RPMI8226 (cell line): Measurements from ENCODE around the gene CARMIL1.

Experiments used
- DNase-seq: peaks from one replicate; pipeline ENCODE4 v3.0.0-alpha.2; 2015

The CARMIL1 gene

DNA sequence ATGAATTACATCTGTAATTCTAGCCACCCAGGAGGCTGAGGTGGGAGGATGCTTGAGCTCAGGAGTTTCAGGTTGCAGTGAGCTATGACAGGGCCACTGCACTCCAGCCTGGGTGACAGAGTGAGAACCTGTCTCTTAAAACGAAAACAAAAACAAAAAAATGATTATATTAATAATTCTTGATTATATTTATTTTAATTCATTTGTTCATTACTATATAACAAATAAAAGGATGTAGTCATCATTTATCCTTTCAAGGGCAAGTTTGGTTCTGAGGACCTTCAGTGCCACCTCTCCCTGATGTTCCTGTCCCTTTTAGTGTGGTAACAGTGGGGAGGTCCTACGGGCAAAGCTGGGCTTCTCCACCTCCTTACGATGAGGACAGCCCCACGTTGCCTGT lies 205.7 kb downstream of the CARMIL1 start:
- no peak for DNase-seq

DNA sequence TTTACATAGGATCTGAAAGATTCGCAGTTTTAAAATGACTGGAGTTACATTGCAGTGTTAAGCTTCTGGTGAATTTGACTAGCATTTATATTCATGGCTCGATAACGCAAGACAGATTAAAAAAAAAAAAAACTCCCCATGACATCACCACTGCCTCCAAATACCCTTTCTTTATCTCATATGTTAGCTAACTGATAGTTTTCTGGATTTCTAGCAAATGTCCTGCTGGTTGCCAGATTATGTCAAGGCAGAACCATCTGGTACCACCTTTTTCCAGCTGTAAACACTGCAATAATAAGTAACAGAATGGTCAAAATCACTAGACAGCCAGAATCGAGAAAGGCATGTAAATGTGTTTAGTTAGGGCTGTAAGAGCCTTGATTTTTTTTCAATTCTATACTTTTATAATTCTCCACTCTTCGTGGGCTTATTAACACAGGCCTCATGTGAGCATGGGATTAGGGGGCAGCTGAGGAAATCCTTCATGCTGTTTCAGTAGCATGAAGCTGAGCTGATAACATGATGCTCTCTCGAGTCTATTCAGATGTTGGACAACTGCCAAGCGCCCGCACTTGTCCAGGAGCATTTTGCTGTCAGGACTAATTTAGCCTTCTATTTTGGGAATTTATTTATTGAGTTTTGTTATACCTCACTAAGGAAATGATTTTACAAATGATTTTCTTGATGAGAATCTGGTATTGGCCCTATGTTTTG lies 206.8 kb downstream of the CARMIL1 start:
- DNase-seq: peak; percentile 47

DNA sequence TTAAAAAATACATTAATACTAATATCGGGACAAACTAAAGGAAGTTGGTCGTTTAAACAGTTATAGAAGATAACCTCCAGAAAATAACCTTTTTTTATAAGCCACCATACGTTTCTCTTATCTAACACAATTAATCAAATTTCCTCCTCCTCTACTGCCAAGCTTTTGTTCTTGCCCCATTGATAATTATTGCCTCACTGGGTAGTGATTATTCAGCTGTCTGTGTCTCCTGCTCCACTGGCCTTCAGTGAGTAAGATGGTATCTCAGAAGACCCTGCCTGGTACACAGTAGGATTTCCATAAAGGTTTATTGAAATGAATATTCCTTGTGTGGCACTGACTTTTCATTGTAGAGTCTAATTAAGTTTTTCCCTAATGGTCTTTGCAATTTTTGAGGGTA lies 207.4 kb downstream of the CARMIL1 start:
- no peak for DNase-seq

DNA sequence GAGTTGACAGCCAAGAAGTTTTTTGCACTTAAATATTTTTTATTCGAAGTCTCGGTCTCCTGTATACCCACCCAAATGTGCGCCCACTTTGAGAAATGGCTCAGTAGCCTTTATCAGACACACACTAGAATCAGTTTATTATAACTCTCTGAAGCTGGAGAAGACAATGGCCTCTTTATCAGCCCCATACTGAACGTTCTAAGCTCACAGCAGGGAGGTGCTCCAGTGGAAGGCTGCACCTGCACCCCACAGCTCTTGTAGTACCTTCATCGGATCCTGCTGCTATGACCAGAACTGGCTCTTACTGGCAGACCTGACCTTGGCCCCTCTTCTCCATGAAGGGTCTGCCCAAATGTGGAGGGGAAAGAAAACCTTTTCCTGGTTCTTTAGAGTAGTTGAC lies 207.8 kb downstream of the CARMIL1 start:
- DNase-seq: no peak

DNA sequence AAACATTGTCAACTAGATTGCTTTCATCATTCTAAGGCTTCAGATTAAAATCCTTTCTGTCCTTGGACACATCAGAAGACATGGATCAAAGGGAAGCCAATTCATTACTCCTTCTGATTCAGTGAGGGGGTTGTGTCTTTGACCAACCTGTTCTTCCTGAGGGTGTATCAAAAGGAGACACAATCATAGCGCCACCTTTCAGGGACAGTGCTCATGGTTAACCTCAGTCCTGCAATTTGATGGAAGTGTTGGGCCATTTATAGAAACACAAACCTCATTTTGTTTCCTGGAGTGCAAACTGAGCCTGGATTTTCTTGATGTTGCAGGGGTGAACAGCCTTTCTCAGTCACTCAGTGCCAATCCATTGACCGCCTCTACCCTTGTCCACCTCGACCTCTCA lies 209.0 kb downstream of the CARMIL1 start:
- no peak for DNase-seq

DNA sequence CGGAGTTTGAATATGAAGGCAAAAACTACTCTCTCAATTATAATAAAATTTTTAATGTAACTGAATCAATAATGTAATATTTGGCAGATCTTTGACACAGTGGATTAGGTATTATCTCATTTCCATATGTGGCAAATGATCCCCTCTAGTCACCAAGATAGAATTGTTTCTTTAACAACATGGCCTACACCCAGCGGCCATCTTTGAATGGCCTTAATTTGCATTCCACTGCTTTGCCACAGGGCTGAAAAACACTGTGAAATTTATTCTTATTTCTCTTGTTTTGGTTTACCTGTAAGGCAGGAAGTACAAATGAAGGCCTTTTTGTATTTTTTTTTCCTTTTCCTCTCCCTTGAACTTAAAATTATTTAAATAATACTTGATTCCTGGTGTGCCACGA lies 210.2 kb downstream of the CARMIL1 start:
- peak; percentile 21 for DNase-seq

DNA sequence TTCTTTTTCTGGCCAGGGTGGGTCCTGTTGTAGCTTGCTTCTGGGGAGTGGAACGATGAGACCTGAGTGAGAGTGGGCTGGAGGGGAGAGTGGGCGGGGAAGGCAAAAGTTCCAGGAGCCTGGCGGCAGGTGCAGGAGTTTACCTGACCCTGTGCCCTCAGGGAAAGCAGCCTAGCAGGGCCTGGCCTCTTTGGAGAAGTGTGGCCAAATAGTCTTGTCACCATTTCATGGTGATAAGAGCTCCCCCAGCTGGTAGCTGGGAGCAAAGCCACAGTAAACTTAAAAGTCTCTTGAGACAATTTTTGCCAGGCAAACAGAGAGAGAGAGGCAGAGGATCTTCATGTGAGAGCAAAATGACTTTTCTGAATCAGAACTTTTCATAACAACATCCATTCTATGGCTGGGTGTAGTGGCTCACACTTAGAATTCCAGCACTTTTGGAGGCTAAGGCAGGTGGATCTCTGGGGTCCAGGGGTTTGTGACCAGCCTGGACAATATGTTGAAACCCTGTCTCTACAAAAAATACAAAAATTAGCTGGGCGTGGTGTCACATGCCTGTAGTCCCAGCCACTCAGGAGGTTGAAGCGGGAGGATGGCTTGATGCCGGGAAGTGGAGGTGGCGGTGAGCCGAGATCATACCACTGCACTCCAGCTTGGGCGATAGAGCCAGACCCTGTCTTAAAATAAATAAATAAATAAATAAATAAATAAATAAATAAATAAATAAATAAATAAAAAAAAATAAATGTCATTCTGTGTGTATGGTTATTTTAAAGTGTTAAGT lies 211.0 kb downstream of the CARMIL1 start:
- DNase-seq: peak; percentile 91

DNA sequence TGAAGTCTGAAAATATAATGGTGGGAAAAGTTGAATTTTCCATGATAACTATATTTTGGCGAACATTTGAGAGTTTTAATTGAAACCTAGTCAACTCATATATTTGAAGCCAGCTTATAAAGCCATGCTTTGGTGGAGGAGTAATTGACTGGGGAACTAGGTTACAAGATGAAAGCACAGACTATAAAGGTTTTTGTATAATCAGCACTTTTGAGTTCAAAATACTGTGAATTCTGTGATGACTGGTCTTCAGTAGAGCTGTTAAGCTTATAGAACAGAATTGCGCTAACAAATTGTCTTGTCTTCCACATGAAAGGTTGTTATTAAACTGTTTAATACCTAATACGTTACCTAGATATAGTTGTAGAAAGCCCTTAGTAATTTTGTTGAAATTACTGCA lies 213.8 kb downstream of the CARMIL1 start:
- DNase-seq: no peak

DNA sequence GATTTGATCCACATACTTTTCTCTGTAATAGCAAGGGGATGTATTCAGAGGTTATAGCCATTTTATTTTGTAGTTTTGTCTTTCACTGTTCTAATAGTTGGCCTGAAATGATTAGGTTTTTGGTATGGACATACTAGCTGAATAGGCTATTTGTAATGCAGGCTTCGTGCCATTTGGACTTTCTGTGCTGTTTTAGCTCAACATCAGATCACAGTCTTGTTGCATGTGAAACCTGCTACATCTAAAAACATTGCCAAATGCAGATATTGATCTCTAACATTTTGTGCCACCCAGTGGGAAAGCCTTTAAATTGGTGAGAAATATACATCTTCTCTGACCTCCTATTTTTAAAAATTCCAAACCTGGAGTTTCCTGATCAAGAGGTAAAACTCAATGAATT lies 215.3 kb downstream of the CARMIL1 start:
- no peak for DNase-seq

DNA sequence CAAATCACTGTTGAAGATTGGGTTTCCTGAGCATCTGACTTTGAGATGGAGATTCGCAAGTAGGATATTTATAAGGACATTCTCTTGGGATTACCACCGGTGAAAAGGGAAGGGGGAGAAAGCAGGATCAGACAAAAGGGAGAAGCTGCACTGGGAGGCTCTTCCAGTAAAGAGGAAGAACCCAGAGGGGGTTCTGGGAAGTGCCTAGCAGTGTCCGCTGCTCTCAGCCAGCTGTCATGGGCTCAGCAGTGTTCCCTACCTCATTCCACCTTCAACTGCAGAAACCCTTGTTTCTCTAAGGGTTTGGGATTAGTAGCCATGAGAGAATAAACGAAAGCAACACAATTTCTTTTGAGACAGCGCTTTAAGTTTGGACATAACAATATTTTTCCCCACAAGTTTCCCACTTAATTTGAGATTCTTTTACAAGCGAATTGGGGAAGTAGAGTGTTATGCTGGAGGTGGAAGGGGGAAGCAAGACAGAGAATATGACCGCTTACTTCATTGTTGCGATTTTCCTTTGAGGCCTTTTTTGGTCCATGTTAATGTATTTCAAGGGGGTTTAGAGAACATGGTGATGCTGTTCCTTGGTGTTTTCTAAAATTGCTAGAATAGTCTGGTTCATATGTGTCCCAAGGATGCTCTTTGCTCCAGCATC lies 218.3 kb downstream of the CARMIL1 start:
- DNase-seq: no peak

DNA sequence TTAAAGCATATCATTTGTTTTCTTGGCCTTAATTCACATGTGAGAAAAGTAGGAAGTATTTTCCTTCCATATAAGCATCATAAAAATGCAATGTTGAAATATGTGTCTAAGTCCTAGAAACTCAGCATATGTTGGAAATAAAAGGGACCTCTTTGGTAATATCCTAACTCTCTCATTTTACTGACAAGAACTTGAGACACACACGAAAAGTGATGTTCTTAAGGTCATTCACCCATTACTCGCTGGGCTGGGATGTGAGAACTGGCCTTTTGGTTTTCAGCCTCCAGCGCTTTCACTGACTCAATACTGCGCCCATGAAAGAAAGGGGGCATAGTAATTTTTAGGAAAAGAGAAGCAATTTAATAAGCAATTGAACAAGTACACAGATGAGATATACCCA lies 219.3 kb downstream of the CARMIL1 start:
- DNase-seq: no peak

DNA sequence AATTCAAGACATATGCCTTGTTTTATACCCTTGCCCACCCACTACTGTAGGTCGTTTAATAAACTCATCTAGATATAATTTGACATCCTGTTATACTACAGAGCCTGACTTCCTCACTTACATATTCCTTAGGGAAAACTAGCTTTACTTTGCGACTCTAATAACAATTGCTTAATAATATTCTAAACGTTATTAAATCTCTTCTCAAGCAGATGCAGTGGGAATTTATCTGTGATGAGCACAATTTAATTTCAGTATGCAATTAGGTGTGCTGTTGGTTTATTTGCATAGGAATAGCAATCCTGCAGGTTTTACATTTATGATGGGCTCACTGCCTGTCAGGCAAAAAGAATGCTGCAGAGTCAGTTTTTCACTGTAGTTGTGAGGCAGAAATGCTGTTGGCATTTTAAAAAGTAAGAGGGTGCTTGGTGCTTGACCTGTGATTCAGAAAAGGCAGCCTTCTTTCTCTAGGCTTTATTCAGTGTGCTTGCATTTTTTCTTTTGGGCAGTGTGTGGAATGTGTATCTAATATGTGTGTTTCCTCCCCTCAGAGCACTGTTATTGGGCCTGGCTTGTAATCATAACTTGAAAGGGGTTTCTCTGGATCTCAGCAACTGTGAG lies 220.6 kb downstream of the CARMIL1 start:
- DNase-seq: no peak

DNA sequence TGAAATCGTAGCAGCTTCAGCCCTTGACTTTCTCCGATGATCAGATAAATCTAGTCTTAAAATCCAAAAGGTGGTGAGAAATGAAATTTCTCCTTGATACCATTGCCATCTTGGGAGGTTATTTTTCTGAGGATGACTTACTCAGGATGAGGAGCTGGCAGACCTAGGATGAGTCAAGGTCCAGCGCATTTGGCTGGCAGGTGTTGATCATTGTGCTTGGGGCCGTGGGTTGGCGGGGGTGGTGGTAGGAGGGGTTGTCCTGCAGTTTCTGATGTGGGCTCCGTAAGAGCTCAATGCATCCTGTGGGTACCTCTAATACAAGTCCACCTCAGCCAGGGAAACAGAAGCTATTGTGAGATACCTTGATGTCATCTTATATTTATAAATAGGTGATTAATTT lies 224.5 kb downstream of the CARMIL1 start:
- DNase-seq: no peak

DNA sequence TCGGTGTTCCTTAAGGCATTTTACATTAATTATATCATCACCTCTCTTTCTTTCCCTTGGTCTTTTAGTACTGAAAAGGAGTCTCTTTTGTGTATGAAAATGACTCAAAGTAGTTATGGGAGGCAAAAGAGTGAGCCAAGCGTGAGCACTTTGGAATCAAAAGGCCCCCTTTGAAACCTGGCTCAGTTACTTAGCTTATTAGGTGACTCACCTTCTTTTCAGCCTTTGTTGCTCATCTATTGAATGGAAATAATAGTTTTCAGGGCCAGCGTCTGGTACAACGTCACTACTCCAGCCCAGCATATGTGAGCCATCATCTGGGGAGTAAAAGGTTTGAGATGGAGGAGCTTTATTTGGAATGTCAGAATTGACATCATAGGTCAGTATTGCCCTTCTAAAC lies 225.5 kb downstream of the CARMIL1 start:
- no peak for DNase-seq

DNA sequence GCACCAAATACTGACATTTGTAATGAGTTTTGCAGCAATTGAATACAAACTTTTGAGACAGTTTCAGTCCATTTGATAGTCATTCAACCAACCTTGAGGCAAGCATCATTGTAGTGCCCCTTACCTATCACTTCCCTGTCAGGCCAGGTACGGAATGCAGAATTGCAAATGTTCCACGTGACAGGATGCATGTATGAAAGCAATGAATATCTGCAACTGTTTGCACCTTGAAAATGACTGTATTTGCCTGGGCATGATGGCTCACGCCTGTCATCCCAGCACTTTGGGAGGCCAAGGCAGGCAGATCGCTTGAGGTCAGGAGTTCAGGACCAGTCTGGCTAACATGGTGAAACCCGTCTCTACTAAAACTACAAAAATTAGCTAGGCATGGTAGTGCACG lies 226.8 kb downstream of the CARMIL1 start:
- no peak for DNase-seq

DNA sequence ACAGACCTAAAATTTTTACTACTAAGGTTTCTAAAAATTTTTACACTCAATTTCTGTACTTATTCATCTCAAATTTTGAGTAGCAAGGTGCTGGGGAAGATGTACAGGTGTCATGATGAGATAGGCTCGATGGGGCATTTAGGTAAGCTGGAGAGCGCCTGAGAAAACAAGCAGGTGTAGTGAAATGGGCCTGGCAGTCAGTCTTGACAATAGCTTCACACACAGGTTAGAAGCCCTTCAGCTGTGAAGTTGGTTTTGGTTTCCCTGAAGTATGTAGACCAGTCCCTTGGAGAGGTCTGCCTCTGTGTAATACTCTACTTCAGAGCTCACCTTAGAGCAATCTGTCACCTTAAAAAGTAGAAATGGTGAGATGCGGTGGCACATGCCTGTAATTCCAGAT lies 228.9 kb downstream of the CARMIL1 start:
- no peak for DNase-seq

DNA sequence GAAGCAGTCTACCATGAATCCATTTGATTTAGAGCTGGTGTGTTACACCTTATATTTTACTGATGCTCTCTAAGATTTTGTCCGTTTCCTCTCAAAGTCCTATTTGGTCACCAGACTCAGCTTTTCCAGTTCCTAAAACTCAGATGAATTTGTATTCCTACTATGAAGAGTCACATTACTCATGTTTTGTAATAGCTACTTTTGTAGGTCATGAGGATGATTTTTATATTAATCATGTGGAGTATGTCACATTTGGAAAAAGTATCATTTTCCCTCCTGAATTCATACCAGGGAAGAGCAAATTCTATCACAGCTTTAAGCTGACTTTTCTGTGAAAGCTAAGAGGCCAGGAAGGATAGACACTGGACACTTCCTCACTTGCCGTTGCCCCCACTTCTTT lies 232.2 kb downstream of the CARMIL1 start:
- no peak for DNase-seq

DNA sequence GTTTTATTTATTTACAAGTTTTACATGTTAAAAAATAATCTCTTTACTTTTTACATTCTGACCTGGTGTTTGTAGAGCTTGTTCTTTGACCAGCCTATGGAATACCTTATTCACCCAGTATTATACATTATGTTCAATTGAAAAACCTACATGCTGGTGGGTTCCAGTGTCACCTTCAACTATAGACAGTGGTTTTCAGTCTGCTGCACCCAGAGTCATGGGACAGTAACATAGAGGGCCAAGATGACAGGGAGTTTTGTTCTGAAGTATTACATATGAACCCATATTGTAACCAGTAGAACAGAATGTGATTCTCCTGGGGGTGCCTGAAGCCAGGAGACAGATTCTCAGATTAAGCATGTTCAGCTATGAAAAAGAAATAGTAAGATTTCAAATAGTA lies 233.4 kb downstream of the CARMIL1 start:
- no peak for DNase-seq

DNA sequence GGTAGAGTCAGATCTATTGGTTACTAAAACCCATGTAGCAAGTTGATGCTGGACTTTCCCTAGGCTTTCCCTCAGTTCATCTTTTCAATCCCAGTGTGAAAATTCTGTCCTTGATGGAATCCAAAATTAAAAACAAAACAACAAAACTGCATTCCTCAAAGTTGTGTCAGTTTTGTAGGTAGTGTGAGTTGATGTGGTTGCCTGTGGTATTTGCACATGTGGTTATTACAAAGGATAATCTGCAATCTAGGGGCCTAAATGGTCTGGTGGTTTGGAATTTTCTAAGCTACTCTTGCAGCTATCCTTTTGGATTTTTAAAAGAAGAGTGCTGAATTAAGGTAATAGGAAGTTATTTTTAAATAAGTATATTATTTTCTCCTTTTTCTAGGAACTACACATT lies 240.7 kb downstream of the CARMIL1 start:
- DNase-seq: no peak

DNA sequence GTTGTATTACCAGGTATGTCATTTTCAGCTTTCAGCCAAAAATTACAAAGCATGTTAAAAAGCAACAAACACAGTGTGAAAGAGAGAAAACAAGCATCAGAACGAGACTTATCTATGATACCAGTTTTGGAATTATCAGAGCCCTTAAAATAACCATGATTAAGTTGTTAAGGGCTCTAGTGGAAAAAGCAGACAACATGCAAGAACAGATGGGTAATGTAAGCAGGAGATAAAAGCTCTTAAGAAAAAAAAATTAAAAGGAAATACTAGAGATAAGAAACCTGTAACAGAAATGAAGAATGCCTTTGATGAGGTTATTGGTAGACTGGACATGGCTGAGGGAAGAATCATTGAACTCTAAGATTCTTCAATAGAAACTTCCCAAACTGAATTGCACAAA lies 245.4 kb downstream of the CARMIL1 start:
- no peak for DNase-seq

DNA sequence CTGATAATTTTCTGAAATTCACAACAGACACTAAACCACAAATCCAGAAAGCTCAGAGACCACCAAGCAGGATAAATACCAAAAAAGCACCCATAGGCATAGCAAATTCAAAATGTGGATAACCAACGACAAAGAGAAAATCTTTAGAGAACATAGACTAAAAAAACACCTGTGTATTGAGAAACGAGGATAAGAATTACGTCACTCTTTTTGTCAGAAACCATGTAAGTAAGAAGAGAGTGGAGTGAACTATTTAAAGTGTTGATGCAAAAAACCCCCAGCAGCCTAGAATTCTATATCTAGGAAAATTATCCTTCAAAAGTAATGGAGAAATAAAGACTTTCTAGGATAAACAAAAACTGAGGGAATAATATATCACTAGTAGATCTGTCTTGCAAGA lies 245.9 kb downstream of the CARMIL1 start:
- no peak for DNase-seq

DNA sequence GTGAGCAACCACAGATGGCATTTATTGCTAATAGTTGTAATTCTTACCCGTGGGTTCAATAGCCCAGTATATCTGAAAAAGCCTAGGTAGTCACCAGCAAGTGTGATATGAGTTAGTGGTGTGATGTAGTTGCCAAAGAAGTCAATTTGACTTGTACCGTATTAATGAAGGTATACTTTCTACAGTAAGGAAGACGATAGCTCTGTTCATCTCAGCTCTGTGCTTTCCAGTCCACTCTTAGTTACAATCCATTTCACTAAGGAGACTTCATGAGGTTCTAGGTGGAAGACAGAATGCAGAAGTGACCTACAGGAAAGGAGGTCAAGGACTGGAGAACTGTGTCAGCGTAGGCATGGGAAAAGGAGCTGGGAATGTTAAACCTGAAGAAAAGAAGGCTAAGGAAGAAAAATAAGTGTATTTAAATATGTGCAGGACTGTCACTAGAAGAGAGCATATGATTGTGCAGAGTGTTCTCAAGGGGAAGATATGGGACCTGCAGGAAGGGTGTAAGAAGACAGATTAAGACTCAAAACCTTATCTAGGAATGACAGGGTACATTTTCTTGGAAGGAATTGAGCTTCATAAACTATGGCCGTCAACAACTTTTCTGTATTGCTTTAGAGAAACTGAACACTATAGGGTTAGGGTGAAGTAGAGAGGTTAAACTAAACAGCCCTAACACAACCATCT lies 255.9 kb downstream of the CARMIL1 start:
- no peak for DNase-seq

DNA sequence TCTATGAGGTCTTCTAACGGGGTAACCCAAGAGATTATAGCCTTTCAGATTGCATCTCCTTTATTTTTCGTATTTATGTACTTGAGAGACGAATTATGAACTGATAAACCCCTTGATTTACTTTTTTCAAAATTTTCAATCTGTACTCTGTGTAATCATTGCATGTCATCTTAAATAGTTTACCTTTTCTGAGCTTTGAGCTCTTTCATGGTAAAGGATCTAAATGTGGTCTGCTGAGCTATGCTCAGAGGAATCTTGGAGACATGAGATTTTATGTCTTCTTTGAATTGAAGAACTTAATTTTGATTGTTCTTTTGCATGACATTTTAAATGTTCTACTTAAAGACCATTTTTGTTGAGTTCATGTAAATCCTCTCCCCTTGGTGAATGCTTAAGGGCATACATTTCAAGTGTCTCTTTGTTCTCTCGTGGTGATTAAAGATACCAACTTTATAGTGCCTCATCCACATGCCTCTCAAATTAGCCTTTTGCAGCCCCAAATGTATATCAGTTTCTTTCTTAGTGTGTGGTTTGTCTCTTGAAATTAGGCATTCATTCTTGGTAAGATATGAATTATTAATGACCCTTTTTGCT lies 256.6 kb downstream of the CARMIL1 start:
- DNase-seq: no peak
